ENCODE results near the gene PSMD4. TPM values are rescaled to one million over a fixed set of nuclear protein-coding genes. Genes with fewer than 3 reads are reported as not detected.
"Not testable (repeated sequence)": the region's sequence is repeated elsewhere in the genome, so short reads cannot be mapped to it uniquely, and the experiment has no call there.

PSMD4 gene
- total RNA-seq, 4 donors from 2014 or later = 157 to 195 (median 176) TPM

DNA sequence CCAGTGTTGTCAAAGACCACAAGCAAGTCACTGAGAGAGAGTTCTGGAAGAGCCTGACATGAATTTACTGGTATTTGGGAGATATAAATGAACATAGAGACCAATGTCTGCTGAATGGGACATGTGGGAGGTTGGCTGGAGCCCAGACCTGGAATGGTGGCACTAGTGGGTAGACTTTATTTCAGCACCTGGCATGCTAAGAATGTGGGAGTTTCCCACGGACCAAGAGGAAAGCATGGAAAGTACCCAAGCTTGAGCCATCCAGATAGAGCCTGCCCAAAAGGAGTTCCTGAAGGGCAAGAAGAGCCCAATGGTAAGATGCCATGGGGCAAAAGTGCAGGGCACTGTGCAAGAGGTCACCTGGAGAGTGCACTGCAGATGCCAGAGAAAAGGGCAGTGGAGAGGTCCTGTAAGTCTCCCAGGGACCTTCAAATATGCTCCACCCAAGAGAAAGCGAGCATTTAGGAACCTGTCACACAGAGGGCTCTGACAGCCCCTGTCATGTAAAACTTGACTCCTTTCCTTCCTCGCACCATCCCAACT is 19.5 kb downstream of the PSMD4 start:
- Histone ChIP-seq H3K36me3 (peaks cover 0 to 19% (median 15%) of the 10 kb centered on the region in 4 donors), H3K9me3 (no peaks in the 10 kb centered on the region), H3K4me1 (no peaks in the 10 kb centered on the region), H3K4me3 (no peak overlapping the region), H3K27me3 (no peaks in the 10 kb centered on the region), H3K27ac (replicated peaks in 1 of 4) (no peak overlapping the region)
- WGBS = 60% methylated on average over 3 of the region's 3 CpGs
- TF ChIP-seq POLR2AphosphoS5 (IDR thresholded peaks at IDR 0.05) (no peak), EP300 (IDR thresholded peaks at IDR 0.05) (no peak), POLR2A (IDR thresholded peaks at IDR 0.05; ENCODE audit: low read depth) (no peak)
- TF ChIP-seq, protein P1, sequence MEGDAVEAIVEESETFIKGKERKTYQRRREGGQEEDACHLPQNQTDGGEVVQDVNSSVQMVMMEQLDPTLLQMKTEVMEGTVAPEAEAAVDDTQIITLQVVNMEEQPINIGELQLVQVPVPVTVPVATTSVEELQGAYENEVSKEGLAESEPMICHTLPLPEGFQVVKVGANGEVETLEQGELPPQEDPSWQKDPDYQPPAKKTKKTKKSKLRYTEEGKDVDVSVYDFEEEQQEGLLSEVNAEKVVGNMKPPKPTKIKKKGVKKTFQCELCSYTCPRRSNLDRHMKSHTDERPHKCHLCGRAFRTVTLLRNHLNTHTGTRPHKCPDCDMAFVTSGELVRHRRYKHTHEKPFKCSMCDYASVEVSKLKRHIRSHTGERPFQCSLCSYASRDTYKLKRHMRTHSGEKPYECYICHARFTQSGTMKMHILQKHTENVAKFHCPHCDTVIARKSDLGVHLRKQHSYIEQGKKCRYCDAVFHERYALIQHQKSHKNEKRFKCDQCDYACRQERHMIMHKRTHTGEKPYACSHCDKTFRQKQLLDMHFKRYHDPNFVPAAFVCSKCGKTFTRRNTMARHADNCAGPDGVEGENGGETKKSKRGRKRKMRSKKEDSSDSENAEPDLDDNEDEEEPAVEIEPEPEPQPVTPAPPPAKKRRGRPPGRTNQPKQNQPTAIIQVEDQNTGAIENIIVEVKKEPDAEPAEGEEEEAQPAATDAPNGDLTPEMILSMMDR (IDR thresholded peaks at IDR 0.05) = no peak
- no peak for DNase-seq (ENCODE audit: extremely low spot score)
- intact Hi-C loops (cut with DNase I) = no loop called here

DNA sequence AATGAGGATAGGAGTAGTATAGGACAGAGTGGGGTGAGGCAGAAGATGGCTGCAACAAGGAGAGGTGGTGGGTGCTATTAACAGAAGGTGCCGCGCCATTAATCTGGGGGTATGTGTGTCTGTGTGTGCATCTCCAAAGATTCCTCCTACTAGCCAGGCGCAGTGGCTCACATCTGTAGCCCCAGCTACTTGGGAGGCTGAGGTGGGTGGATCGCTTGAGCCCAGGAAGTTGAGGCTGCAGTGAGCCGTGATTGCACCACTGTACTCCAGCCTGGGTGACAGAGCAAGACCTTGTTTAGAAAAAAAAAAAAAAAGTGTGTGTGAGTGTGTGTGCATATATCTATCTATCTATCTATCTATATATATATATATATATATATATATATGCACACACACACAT is 20.8 kb downstream of the PSMD4 start:
- H3K27me3 ChIP-seq; H3K9me3 ChIP-seq; DNase-seq (ENCODE audit: extremely low spot score); intact Hi-C loops (cut with DNase I); H3K4me1 ChIP-seq; H3K4me3 ChIP-seq; H3K36me3 ChIP-seq; H3K27ac ChIP-seq (replicated peaks in 1 of 4): not testable (repeated sequence)
- 73% methylated on average over 5 of the region's 5 CpGs for WGBS

DNA sequence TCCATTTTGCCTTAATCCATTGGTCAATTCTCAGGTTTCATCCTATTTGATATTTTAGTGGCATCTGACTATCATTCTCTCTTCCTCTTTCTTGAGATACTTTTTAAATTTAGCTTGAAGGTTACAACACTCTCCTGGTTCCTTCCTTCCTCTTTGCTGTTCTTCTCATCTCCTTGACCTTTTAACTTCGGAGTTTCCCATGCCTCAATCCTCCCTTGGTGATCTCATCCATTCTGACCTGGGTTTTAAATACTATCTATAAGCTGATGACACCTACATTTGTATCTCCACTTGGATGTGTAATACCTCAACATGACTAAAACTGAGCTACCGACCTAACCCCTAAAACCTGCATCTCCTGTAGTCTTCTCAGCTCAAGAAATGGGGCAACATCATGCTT is 22.7 kb downstream of the PSMD4 start:
- intact Hi-C loops (cut with DNase I) = no loop called here
- H3K36me3 ChIP-seq = no peaks in the 10 kb centered on the region
- H3K27ac ChIP-seq (replicated peaks in 1 of 4) = no peak overlapping the region
- H3K4me3 ChIP-seq = no peak overlapping the region
- TF ChIP-seq POLR2A (IDR thresholded peaks at IDR 0.05; ENCODE audit: low read depth) (no peak), EP300 (IDR thresholded peaks at IDR 0.05) (no peak), POLR2AphosphoS5 (IDR thresholded peaks at IDR 0.05) (no peak)
- TF ChIP-seq, protein P1 (IDR thresholded peaks at IDR 0.05) = no peak
- peaks cover 4 to 7% (median 6%) of the 10 kb centered on the region in 4 donors for H3K4me1 ChIP-seq
- H3K9me3 ChIP-seq = no peaks in the 10 kb centered on the region
- 77% methylated on average over 2 of the region's 2 CpGs for WGBS
- H3K27me3 ChIP-seq = no peaks in the 10 kb centered on the region
- no peak for DNase-seq (ENCODE audit: extremely low spot score)

DNA sequence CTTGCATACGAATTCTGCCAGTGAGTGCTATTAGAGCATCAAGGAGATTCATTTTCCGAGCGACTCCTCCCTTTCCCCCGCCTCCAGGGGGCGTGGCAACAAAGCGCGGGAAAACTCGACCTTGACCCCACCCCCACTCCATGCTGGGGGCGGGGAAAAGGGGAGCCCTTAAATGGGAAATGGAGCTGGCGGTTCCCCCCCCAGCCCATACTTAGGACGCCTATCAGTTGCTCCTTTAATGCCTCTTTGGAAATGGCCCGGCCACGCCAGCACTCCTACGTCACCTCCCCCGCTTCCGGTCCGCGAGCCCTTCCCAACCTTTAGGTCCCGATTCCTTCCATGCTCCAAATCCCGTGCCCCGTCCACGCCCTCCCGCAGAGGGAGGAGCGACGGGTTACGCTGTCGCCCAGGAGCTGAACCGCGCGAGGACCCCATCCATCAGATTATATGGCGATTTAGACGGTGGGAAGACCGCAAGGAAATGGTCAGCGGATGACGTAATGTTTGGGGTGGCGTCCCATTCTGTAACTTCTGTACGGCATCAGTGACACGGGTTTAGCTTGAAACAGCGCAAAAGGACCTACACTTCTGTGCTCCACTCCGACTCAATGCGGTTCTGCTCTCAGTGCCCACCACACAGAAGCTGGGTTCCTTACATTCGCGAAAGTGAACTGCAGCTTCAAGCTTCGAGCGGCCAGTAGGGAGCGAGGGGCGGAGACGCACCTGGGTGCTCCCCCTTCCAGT is 26.9 kb downstream of the PSMD4 start:
- WGBS = under 1% methylated on average over 25 of the region's 48 CpGs
- intact Hi-C loops (cut with DNase I) = no loop called here
- DNase-seq (ENCODE audit: extremely low spot score) = peak; percentile 100
- H3K9me3 ChIP-seq = no peaks in the 10 kb centered on the region
- H3K27me3 ChIP-seq = no peaks in the 10 kb centered on the region
- peak overlapping the region; percentile 92 to 96 (median 94) for H3K27ac ChIP-seq (replicated peaks in 1 of 4)
- H3K4me3 ChIP-seq = peak overlapping the region; percentile 76 to 94 (median 90)
- peaks cover 21 to 36% (median 26%) of the 10 kb centered on the region in 4 donors for H3K4me1 ChIP-seq
- H3K36me3 ChIP-seq = peaks cover 7 to 18% (median 16%) of the 10 kb centered on the region in 4 donors
- TF ChIP-seq, protein P1 (IDR thresholded peaks at IDR 0.05) = peak; percentile 42 to 67 (median 43)
- TF ChIP-seq POLR2AphosphoS5 (IDR thresholded peaks at IDR 0.05) (peak; percentile 89 to 91), EP300 (IDR thresholded peaks at IDR 0.05) (no peak)

DNA sequence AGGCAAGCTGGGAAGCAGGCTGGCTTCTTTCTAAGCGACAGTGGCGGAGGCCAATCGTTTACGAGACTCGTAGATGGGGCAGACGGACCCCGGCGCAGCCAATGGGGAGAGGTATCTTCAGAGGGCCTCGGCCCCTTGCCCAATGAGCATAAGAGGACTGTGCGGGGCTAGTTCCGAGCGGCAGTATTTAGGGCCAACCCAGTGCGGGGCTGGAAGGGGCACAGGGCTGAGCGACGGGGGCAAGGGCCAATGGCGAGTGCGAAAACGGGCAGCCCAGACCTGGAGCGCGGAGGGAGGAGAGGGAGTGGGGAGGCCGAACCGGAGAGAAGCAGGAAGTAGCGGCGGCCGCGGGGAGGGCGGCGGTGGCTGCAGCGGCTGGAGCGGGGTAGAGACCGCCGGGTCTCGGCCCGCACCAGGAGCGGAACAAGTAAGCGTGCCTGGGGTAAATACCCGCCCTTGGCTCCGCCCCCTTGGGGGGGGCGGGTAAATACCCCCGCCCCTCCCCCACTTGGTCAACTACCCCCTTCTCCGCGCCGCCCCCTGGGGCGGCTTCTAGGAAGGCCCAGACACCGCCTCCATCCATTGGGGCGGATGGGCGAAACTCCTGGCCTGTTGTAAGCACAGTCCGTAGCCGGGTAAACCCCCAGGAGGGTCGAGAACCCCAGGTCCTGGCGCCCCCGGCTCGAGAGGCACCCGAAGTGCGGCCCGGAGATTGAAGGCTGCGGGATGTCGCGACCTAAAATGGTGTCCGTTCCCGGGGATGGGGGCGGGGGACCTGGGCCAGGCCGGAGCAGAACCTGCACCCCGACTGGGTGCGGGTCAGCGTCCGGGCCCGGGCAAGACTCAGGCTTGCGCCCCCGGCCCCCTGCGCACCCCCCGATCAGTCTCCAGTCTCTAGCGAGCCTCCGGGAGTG is 27.7 kb downstream of the PSMD4 start, which contains the start of gene ZNF687:
Gene ZNF687 (plus strand): TSS at position 331 of the 914 bp plus-strand sequence. CDS start 3,993 bp downstream, outside the sequence.
- intact Hi-C loops (cut with DNase I) = no loop called here
- TF ChIP-seq POLR2AphosphoS5 (IDR thresholded peaks at IDR 0.05) (peak; percentile 65 to 85), POLR2A (IDR thresholded peaks at IDR 0.05; ENCODE audit: low read depth) (peak; percentile 56), EP300 (IDR thresholded peaks at IDR 0.05) (no peak)
- TF ChIP-seq, protein P1 (IDR thresholded peaks at IDR 0.05) = peak in 1 of 3 experiments; percentile 13
- 0% methylated on average over 16 of the region's 74 CpGs for WGBS
- Histone ChIP-seq H3K4me1 (peaks cover 21 to 42% (median 26%) of the 10 kb centered on the region in 4 donors), H3K9me3 (no peaks in the 10 kb centered on the region), H3K4me3 (peak within 1 kb of the TSS; percentile 76 to 94 (median 90)), H3K36me3 (peaks cover 15 to 26% (median 24%) of the 10 kb centered on the region in 4 donors), H3K27ac (replicated peaks in 1 of 4) (peak within 1 kb of the TSS; percentile 92 to 96 (median 94)), H3K27me3 (no peaks in the 10 kb centered on the region)
- peak; percentile 100 for DNase-seq (ENCODE audit: extremely low spot score)
